HG03025 (cell line): ENCODE results near the gene PAPPA.

Source experiments
- ATAC-seq: cut with Tn5 transposase; IDR thresholded peaks from one replicate; pipeline ENCODE4 v1.9.1; 2021; ENCODE audit warnings: mild to moderate bottlenecking, moderate library complexity; ENCODE audit not compliant: unreplicated experiment, low FRiP score

Gene PAPPA, protein sequence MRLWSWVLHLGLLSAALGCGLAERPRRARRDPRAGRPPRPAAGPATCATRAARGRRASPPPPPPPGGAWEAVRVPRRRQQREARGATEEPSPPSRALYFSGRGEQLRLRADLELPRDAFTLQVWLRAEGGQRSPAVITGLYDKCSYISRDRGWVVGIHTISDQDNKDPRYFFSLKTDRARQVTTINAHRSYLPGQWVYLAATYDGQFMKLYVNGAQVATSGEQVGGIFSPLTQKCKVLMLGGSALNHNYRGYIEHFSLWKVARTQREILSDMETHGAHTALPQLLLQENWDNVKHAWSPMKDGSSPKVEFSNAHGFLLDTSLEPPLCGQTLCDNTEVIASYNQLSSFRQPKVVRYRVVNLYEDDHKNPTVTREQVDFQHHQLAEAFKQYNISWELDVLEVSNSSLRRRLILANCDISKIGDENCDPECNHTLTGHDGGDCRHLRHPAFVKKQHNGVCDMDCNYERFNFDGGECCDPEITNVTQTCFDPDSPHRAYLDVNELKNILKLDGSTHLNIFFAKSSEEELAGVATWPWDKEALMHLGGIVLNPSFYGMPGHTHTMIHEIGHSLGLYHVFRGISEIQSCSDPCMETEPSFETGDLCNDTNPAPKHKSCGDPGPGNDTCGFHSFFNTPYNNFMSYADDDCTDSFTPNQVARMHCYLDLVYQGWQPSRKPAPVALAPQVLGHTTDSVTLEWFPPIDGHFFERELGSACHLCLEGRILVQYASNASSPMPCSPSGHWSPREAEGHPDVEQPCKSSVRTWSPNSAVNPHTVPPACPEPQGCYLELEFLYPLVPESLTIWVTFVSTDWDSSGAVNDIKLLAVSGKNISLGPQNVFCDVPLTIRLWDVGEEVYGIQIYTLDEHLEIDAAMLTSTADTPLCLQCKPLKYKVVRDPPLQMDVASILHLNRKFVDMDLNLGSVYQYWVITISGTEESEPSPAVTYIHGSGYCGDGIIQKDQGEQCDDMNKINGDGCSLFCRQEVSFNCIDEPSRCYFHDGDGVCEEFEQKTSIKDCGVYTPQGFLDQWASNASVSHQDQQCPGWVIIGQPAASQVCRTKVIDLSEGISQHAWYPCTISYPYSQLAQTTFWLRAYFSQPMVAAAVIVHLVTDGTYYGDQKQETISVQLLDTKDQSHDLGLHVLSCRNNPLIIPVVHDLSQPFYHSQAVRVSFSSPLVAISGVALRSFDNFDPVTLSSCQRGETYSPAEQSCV (N-terminal part only)

DNA sequence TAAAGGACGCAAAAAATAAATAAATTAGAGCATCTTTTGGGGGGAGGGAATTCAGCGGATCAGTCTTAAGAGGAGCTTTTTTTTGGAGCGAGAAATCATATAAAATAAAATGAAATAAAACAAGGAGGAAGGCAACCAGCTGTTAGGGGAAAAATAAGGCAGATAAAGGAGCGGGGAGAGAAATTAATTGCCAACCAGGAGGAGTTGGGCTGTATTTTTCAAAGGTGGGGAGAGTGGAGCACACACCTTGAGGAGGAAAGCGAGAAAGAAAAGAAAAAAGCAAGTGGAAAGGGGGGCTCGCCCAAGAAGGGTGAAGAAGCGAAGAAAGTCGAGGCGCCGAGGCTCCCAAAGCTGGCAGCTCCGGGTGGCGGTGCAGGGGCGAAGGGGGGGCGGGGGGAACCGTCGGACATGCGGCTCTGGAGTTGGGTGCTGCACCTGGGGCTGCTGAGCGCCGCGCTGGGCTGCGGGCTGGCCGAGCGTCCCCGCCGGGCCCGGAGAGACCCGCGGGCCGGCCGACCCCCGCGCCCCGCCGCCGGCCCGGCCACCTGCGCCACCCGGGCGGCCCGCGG lies at the start of gene PAPPA:
PAPPA (plus strand) TSS at position 27 of the 569 bp plus-strand sequence; CDS start at position 409, 382 bp downstream.
- ATAC-seq, result no peak

DNA sequence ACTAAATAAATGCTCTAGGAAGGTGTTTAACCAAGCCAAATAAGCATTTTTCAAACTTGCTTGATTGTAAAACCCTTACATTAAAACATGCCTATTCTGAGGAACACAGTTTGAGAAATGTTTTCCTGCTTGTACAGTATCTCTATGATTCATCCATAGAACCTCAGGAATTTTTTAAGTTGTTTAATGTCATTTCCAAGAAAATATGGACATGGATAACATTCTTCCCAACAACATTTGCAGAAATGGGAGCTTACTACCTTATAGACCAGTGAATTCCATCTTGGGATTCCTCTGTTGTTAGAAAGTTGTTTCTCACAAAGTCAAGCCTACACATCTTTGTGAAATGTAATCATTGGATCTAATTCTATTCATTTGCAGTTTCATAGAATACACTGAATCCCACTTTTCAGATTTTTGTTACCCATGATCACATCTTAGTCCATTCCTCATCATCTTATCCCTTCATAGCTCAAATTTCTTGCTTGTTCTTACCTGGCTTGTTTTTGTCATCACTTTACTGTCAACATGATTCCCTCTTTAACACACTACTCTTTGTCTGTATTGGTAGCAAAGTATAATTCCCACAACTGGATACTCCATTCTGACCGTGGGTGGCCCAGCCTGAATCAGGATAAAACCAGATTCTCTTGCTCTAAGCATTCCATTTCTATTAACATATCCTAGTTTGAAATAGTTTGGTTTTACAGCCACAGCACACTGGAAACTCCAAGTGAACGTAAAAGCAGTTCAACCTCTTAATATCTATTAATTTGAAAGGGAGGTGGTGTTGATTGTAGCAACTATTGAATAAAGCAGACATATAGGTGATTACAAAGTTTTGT lies 49.4 kb upstream of the PAPPA start:
- no peak for ATAC-seq

DNA sequence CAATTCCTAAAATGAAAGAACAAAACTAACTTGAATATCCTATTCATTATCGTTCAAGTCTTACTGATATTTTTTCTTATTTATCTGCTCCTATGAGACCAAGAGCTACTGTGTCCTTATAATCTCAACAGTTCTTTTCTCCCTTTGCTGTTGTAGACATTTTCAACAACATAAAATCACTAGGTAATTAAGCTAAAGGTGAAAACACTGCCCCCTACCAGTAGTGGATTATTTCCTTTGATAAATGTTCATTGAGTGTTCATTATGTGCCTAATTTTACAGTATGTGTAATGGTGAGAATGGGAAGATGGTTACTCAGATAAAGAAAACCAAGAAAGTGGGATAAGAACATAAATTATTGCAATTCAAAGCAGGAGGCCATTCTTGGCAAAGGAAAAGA lies 41.4 kb upstream of the PAPPA start:
- ATAC-seq, result no peak

DNA sequence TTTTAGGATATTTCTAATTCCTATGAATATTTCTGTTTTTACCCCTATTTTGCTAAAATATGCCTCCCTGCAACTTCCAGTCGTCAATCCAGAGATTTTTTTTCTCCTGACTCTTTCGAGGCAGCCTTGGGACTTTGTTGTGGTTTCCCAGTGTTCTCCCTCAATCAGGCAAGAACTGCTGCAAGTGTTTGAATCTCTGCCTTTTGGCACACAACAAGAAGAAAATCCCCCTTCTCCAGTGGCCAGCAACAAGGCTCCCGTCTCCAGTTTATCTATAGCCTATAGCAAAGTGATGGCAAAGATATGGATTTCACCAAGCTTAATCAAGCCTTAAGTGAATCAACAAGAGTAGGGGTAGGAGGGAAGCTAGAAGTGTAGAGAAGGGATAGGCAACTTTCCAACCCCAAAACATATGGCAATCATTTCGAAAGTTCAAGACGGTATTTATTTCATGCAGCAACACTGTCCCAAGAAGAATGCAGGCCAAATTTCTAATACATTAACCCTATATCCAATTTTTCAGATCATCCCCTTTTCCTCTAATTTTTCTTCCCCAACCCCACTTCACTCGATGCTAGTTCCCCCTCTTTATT lies 37.7 kb upstream of the PAPPA start:
- no peak for ATAC-seq

DNA sequence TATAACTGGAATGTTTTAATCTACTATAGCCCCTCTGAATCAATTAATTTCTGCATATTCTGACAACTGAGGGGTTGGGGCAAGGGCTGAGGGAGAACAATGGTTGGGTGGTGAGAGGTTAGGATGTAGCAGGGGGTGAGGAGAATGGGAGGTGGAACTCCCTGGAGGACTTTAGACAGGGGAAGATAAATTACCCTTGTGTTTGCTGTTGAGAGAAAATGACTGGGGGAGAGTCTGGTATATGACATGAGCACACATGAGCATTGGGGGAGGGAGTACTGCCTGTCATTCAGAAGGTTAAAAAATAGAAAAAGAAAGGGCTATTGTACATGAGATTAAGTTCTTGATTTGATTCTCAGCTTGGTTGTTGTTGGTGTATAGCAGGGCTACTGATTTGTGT lies 37.2 kb upstream of the PAPPA start:
- no peak for ATAC-seq

DNA sequence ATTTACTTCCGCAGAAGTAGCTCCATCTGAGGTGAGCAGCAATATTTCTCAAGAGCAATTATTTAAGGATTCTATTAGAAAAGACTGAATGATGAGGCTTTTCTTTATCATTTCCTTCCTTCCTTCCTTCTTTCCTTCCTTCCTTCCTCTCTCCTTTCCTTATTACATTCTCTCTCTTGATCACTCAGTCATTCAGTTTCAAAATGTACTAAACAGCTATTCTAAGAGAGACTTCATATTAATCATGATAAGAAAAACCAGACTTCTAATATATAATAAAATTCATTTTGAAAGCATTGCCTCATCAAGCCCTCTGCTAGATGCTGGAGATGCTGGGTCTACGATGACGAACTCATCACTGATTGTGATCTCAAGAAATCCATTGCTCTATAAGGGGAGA lies 30.4 kb upstream of the PAPPA start:
- ATAC-seq, result no peak

DNA sequence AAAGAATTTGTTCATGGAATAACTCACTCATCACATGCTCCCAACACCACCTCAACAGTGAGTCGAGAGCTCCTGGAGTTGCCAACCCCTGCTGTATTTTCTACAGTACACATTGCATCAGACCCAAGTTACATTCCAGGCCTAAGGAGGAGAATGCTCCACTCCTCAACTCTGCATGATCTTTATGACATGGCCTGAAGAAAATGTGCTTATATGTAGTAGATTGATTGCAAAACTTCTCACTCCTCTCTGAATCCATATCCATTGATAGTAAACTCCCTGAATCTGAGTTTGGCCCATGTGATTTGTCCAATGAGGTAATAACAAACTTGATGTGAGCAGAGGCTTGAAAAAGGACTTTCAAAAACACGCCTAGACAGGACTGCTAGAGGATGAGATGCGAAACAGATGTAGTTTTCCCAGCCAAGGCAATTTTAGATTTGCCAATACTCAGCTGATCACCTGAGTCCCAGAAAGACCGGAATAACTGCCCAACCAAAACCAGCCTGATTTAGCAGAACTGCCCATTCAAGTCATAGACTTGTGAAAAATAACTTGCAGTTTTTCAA lies 29.0 kb upstream of the PAPPA start:
- ATAC-seq, result no peak

DNA sequence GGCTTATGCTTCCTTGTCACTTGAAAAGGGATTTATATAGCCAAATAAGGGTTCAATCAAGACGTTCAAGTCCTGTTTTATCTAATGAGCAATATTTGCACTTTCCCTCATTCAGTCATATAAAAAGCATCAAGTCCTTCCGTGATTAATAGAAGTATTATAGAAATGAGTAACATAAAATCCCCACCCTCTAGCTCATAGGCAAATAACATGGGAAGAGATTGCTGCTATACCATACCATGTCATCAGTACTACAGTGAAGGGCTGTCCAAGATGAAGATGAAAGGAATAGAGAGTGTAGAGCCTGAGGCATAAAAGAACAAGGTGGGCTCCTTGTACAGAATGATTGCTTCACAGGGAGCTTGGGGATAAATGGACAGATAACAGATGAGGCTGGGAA lies 20.4 kb upstream of the PAPPA start:
- no peak for ATAC-seq

DNA sequence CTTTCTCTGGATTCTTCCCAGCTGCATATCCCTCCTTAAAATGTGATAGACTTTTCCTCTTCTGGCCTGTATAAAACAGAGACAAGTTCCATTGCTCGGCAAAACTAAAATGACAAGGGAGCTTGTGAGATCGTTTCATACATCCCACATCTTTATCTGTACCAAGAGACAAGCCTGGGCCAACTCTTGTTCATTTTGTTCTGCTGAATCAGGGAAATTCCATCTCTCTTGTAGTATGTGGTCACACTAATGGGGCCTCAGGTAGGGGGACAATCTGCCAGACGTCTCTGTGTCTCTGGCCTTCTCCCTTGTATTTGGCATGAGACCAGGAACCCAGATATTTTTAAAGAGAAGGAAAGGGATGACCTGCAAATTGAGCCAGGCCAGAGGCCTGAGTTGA lies 18.6 kb upstream of the PAPPA start:
- ATAC-seq, result no peak

DNA sequence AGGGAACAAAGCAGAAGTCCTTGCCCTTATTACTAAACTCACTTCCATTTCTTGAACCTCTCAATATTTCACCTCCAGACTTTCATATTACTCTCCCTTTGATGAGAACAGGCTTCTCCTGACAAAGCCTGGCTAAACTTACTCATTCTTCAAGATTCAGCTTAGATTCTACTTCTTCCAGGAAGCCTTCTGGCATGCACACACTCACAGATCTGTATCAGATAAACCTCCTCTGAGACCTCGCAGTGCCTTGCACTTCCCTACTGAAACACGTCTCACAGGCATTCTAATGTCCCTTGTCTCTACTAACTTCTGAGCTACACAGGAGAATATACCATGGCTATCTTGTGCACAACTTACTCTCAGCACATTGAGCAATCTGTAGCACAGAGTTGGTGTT lies 16.6 kb upstream of the PAPPA start:
- ATAC-seq, result no peak

DNA sequence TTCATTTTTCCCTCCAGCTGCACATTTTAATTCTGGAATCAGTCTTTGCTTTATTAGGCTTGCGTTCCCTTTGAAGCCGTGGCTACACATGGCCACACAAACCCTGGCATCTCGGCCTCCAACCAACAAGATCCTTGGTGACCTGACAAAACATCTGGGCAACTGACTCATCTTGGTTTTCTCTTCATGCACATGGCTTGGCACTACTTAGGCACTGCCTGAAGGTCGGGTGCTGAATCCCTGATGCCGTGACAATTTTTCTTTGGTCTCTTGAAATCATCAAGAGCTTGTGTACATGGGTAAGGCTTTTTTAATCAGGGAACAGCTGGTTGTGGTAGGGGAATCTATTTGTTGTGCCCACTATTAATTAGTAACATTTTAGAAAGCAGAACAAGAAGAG lies 16.0 kb upstream of the PAPPA start:
- no peak for ATAC-seq

DNA sequence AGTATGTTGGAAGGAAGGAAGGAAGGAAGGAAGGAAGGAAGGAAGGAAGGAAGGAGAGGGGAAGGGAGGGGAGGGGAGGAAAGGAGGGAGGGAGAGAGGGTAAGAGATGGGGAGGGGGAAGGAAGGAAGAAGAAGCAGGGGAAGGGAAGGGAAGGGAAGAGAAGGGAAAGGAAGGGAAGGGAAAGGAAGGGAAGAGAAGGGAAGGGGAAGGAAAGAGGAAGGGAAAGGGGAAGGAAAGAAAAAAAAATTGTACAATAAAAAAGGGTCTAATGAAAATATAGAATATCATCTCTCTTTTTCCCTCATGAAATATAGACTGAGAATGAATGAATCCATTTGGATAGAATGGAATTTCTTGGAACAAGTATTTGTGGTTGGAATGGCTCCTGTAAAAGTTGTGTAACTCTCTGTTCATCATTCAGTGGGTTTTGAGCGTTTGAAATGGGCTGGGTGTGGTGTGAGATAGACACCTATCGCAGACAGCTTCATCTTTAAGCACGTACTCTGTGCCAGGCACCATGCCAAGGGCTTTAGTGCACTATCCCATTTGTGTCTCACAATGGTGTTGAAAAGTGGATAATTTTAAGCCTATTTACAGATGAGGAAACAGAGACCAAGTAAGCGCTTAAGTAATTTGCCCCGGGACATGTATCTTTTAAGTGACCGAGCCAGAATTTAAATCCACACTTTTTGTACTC lies 11.6 kb upstream of the PAPPA start:
- ATAC-seq, result no peak

DNA sequence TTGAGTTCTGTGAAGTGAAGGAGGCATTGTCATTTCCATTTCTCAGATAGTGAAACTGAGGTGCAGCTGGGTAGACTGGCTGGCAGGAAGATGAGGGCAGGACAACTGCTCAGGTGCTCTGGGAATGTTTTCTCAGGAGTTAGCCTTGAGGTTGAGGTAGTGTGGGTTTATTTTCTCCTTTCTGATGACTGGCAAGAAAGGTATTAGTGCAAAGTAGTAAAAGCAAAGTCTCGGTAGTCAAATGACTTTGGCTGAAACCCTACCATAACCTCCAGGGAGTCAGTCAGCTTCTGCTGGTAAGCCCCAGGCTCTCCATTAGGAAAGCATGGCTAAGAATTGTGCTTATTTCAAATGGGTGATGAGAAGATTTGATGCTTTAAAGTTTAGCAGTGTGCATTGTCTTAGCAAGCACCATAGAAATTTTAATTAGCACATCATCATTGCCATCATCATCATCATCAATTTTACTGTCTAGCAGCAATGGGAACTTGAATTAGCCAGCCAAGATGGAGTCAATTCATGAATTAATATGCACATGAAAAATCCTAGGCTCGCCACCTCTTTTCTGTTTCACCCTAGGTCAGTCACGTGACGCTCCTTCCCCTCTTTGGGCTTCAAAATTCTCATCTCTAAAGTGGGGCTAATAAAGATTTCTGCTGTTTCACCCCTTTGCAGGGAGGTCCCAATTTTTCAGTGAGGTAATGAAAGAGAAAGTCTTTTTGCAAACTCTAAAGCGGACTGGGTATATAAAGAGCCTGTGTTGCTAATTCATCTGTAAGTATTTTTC lies 10.7 kb upstream of the PAPPA start:
- ATAC-seq, result no peak

DNA sequence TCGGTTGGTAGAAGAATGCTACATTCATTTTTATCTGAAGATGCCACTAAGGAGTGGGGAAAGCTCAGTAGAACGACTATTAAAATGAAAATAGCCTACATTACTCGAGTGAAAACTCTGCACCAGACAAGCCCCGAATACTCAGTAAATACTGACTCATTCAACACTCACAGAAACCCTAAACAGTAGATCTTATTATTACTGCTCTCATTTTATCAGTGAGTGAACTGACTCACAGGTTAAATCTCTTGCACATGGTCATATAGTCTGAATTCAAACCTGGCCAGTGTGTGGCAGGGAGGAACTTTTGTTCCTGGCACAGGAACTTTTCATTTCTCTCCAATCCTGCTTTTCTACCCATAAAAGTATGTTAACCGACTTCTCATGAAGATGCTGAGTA lies 9.6 kb upstream of the PAPPA start:
- ATAC-seq, result no peak

DNA sequence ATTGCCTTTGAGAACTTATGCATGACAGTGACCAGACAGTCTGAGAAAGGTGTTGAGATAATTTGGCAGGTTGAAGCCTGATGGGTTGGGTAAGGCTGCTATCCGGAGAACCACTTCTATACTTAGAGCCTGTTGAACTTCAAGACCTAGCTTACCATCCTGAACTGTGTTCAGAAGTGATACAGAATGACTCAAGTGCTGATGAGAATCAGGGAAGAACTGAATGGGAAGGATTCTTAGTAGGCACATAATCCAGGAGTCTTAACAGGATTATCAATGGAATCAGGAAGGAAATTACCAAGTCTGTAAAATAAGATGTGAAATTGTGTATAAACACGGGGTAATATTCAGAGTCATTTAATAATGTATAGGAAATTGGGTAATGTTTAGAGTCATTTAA lies 9.0 kb upstream of the PAPPA start:
- ATAC-seq, result no peak

DNA sequence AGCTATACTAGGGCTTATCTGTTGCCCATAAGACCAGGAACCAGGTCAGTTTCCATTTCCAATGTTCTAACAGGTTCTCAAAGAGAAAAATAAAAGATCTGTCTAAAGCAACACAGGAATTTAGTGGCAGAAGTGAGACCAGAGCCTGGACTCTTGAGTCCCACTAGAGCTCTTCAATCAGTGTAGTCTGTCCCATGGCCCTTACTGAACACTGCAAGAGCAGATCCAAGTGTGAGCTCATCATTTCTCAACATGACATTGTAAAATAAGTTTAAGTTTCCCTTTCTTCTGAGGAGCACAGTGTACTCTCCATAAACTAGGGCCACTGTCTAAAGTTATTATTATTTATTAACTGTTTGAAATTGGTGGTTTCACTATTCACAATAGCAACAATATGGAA lies 8.6 kb upstream of the PAPPA start:
- ATAC-seq, result no peak

DNA sequence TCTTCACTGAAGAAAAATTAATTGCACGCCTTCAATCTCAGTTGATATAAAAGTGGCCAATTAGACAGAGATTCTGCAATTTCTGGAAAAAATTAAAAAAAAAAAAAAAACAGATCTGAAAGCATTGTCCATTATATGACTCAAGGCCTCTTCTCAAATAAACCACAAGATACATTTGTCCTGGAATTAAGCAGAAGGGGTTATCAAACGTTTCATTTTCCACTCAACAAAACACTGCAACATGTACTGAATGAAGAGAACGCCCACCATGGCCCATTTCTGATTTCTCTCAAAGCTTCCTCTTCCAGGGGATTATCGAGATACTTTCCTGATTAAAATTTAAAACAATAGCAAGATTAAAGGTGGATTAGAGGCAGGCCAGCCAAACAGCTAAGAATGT lies 5.8 kb upstream of the PAPPA start:
- no peak for ATAC-seq

DNA sequence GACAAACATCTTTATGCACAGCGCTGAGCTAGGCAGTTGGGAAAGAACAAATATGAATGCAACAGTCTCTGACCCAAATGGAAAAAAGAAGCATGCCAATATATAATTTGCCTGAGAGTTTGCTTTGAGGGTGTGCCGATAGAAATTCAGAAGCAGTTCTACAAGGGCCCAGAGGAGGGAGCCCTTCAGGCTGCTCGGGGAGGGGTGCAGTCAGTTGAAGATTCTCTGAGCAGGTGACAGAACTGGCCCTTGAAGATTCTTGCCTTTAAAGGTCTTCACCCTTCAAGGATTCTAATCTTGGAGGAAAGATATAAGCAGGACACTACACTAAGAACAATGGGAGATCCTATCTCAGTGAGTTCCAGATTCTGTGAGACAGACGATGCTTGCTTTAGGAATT lies 3.7 kb upstream of the PAPPA start:
- no peak for ATAC-seq
